Activated naive CD8-positive, alpha-beta T cell treated with anti-CD3 and anti-CD28 coated beads, Interleukin-2, amount 50 U/mL, for 16 hours (primary cell): ENCODE measurements around the gene CNST.
"Not testable (repeated sequence)": the region's sequence is repeated elsewhere in the genome, so short reads cannot be mapped to it uniquely, and the experiment has no call there.

ENCODE experiments used
- DNase-seq: peaks from one replicate; pipeline ENCODE4 v3.0.0-alpha.2; 2020; ENCODE audit warnings: low read depth, low spot score

Gene CNST

GRCh38 chr1:246554201-246554600 lies 12.1 kb upstream of the CNST start:
- DNase-seq, result no peak

- DNase-seq, result no peak
These were observed 8.2 kb upstream of the CNST start for GRCh38 chr1:246558041-246558440.

- DNase-seq, result no peak
These were observed 6.9 kb upstream of the CNST start for GRCh38 chr1:246559310-246559709.

GRCh38 chr1:246560833-246561232 lies 5.4 kb upstream of the CNST start:
- not testable (repeated sequence) for DNase-seq

- DNase-seq, result no peak
These were observed 1.2 kb upstream of the CNST start for GRCh38 chr1:246564839-246565750.

GRCh38 chr1:246565751-246566127 lies 517 bp upstream of the CNST start:
- no peak for DNase-seq

- peak; percentile 14 for DNase-seq
These were observed 773 bp downstream of the CNST start for GRCh38 chr1:246566813-246567645.

GRCh38 chr1:246567646-246568235 lies 1.5 kb downstream of the CNST start:
- DNase-seq, result no peak

GRCh38 chr1:246569248-246570238 lies 3.3 kb downstream of the CNST start:
- DNase-seq, result no peak

GRCh38 chr1:246571309-246571708 lies 5.1 kb downstream of the CNST start:
- not testable (repeated sequence) for DNase-seq

GRCh38 chr1:246571953-246572352 lies 5.7 kb downstream of the CNST start:
- DNase-seq, result no peak

- no peak for DNase-seq
These were observed 6.5 kb downstream of the CNST start for GRCh38 chr1:246572785-246573184.

- no peak for DNase-seq
These were observed 7.2 kb downstream of the CNST start for GRCh38 chr1:246573491-246573890.

GRCh38 chr1:246576709-246577032 lies 10.4 kb downstream of the CNST start:
- DNase-seq, result no peak

- no peak for DNase-seq
These were observed 10.9 kb downstream of the CNST start for GRCh38 chr1:246577082-246577719.

- DNase-seq, result no peak
These were observed 11.5 kb downstream of the CNST start for GRCh38 chr1:246577720-246578106.

- no peak for DNase-seq
These were observed 13.6 kb downstream of the CNST start for GRCh38 chr1:246579818-246580217.

- no peak for DNase-seq
These were observed 14.5 kb downstream of the CNST start for GRCh38 chr1:246580497-246581370.

GRCh38 chr1:246582301-246583055 lies 16.2 kb downstream of the CNST start:
- no peak for DNase-seq
